ENCODE results near the gene PELI2. TPM values are rescaled to one million over a fixed set of nuclear protein-coding genes. Genes with fewer than 3 reads are reported as not detected.

PELI2 gene
- total RNA-seq, 4 donors from 2014 or later: 0.91 to 10.5 (median 3.9) TPM

GRCh38 chr14:56211084-56211483 lies 92.9 kb downstream of the PELI2 start:
- no peak for DNase-seq
- TF ChIP-seq CTCF (IDR thresholded peaks at IDR 0.05): no peak
- TF ChIP-seq POLR2A (IDR thresholded peaks at IDR 0.05): no peak
- Histone ChIP-seq H3K9me3 (no peaks in the 10 kb centered on the region), H3K27me3 (no peaks in the 10 kb centered on the region), H3K27ac (no peak overlapping the region), H3K4me1 (peaks cover 0 to 38% (median 4%) of the 10 kb centered on the region in 3 donors), H3K4me3 (no peak overlapping the region), H3K36me3 (no peaks in the 10 kb centered on the region)
- intact Hi-C loops (cut with DNase I): no loop called here
- 90 to 91% methylated on average over 3 of the region's 3 CpGs for WGBS, 2 donors

GRCh38 chr14:56211844-56212243 lies 93.6 kb downstream of the PELI2 start:
- intact Hi-C loops (cut with DNase I): no loop called here
- no peak overlapping the region for H3K4me3 ChIP-seq
- H3K9me3 ChIP-seq: no peaks in the 10 kb centered on the region
- no peaks in the 10 kb centered on the region for H3K36me3 ChIP-seq
- 82 to 97% methylated on average over 2 of the region's 2 CpGs for WGBS, 2 donors
- H3K27me3 ChIP-seq: no peaks in the 10 kb centered on the region
- H3K27ac ChIP-seq: no peak overlapping the region
- peaks cover 0 to 38% (median 2%) of the 10 kb centered on the region in 3 donors for H3K4me1 ChIP-seq
- TF ChIP-seq POLR2A (IDR thresholded peaks at IDR 0.05) (no peak), CTCF (IDR thresholded peaks at IDR 0.05) (no peak)
- no peak for DNase-seq

GRCh38 chr14:56212521-56212920 lies 94.3 kb downstream of the PELI2 start:
- intact Hi-C loops (cut with DNase I): no loop called here
- no peak for DNase-seq
- no peaks in the 10 kb centered on the region for H3K9me3 ChIP-seq
- peaks cover 0 to 37% (median 4%) of the 10 kb centered on the region in 3 donors for H3K4me1 ChIP-seq
- H3K27ac ChIP-seq: no peak overlapping the region
- no peaks in the 10 kb centered on the region for H3K27me3 ChIP-seq
- 40% methylated on average over 2 of the region's 2 CpGs; no CpG with 5 or more reads in 1 of the 2 donors for WGBS, 2 donors
- H3K4me3 ChIP-seq: no peak overlapping the region
- no peaks in the 10 kb centered on the region for H3K36me3 ChIP-seq
- TF ChIP-seq POLR2A (IDR thresholded peaks at IDR 0.05) (no peak), CTCF (IDR thresholded peaks at IDR 0.05) (no peak)

- 50 to 76% methylated on average over 1 of the region's 1 CpG for WGBS, 2 donors
- DNase-seq: no peak
- Histone ChIP-seq H3K27ac (no peak overlapping the region), H3K4me1 (peaks cover 0 to 29% (median 4%) of the 10 kb centered on the region in 3 donors), H3K27me3 (no peaks in the 10 kb centered on the region), H3K4me3 (no peak overlapping the region), H3K9me3 (no peaks in the 10 kb centered on the region), H3K36me3 (no peaks in the 10 kb centered on the region)
- TF ChIP-seq POLR2A (IDR thresholded peaks at IDR 0.05) (no peak), CTCF (IDR thresholded peaks at IDR 0.05) (no peak)
- intact Hi-C loops (cut with DNase I): no loop called here
These were observed 95.1 kb downstream of the PELI2 start for GRCh38 chr14:56213306-56213705.

- intact Hi-C loops (cut with DNase I): no loop called here
- no peaks in the 10 kb centered on the region for H3K27me3 ChIP-seq
- no peak for DNase-seq
These were observed 97.0 kb downstream of the PELI2 start for GRCh38 chr14:56215180-56215579.

More at GRCh38 chr14:56215180-56215579, 97.0 kb downstream of the PELI2 start:
- Histone ChIP-seq H3K27ac (no peak overlapping the region), H3K36me3 (no peaks in the 10 kb centered on the region), H3K4me3 (no peak overlapping the region), H3K4me1 (peaks cover 0 to 41% (median 7%) of the 10 kb centered on the region in 3 donors), H3K9me3 (no peaks in the 10 kb centered on the region)
- no peak for TF ChIP-seq CTCF (IDR thresholded peaks at IDR 0.05)
- TF ChIP-seq POLR2A (IDR thresholded peaks at IDR 0.05): no peak
- WGBS, 2 donors: 89 to 91% methylated on average over 3 of the region's 3 CpGs
